HAP-1 (cell line): ENCODE data around the gene RAB3A.

Source experiments
- DNase-seq, 2 experiments: peaks; one replicate each; pipeline ENCODE4 v3.0.0-alpha.2; 2016 to 2020; ENCODE audit warnings: low spot score in 2 of 2
- H3K27me3 ChIP-seq: fragments of 250-450 bp; sonication (Bioruptor Pico); 2 replicates; pipeline ENCODE4 v1.5.1; 2020; ENCODE audit warnings: low read depth, mild to moderate bottlenecking, moderate library complexity
- H3K36me3 ChIP-seq: fragments of 250-450 bp; sonication (Bioruptor Pico); replicated peaks from 2 replicates; pipeline ENCODE4 v1.5.1; 2020; ENCODE audit warnings: mild to moderate bottlenecking
- H3K4me1 ChIP-seq: fragments of 250-450 bp; sonication (Bioruptor Pico); 2 replicates; pipeline ENCODE4 v1.5.1; 2020; ENCODE audit warnings: mild to moderate bottlenecking
- H3K4me3 ChIP-seq: fragments of 250-450 bp; sonication (Bioruptor Pico); 2 replicates; pipeline ENCODE4 v1.5.1; 2020; ENCODE audit warnings: mild to moderate bottlenecking, moderate library complexity
- H3K9me3 ChIP-seq: fragments of 250-450 bp; sonication (Bioruptor Pico); 2 replicates; pipeline ENCODE4 v1.5.1; 2020; ENCODE audit warnings: mild to moderate bottlenecking, moderate library complexity
- in situ Hi-C: fragments of 300-500 bp; cut with MboI; formaldehyde crosslinking; loops from 3 replicates; pipeline ENCODE4 v1.14.3; 2020; ENCODE audit warnings: low sequenced_read_pairs, inconsistent platforms, mixed read lengths

The RAB3A gene

GRCh38 chr19:18150776-18151624, 52.8 kb downstream of the RAB3A start:
- no peaks in the 10 kb centered on the region for H3K27me3 ChIP-seq
- peaks cover 6% of the 10 kb centered on the region for H3K36me3 ChIP-seq
- no peak for DNase-seq
- peaks cover 6% of the 10 kb centered on the region; the same call in 1 of the 2 replicates for H3K4me1 ChIP-seq
- H3K4me3 ChIP-seq: no peak overlapping the region
- no peaks in the 10 kb centered on the region for H3K9me3 ChIP-seq
- in situ Hi-C loops: no loop called here

- in situ Hi-C loops: no loop called here
- no peak for DNase-seq
- Histone ChIP-seq H3K4me3 (no peak overlapping the region), H3K27me3 (no peaks in the 10 kb centered on the region), H3K4me1 (peaks cover 6% of the 10 kb centered on the region; the same call in 1 of the 2 replicates), H3K36me3 (peaks cover 16% of the 10 kb centered on the region), H3K9me3 (no peaks in the 10 kb centered on the region)
These were observed 54.3 kb downstream of the RAB3A start for GRCh38 chr19:18149596-18149975.

DNA sequence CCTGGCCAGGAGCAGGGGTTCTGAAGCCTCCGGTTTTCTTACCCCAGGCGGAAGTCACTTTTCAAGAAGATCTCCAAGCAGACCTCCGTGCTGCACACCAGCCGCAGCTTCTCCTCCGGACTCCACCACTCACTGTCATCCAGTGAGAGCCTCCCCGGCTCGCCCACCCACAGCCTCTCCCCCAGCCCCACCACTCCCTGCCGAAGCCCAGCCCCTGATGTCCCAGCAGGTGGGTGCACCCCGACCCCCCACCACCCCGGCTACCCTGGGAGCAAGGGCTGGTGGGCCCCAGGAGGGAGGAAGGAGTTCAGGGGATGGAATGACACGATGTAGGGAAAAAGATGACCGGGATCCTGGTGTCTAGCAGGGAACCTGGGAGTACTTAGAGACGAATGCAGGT, 56.4 kb downstream of the RAB3A start:
- in situ Hi-C loops: no loop called here
- H3K9me3 ChIP-seq: no peaks in the 10 kb centered on the region
- DNase-seq: no peak
- H3K27me3 ChIP-seq: no peaks in the 10 kb centered on the region
- H3K4me3 ChIP-seq: no peak overlapping the region
- H3K4me1 ChIP-seq: peaks cover 6% of the 10 kb centered on the region; the same call in 1 of the 2 replicates
- peaks cover 25% of the 10 kb centered on the region for H3K36me3 ChIP-seq
